WTC11 (cell line): Measurements from ENCODE around the gene ANXA5. TPM values are rescaled to one million over a fixed set of nuclear protein-coding genes. Genes with fewer than 3 reads are reported as not detected.

ENCODE experiments used
- ATAC-seq: fragments of 200-7000 bp; cut with Tn5 transposase; 2 replicates; pipeline ENCODE4 v1.10.0; 2021; ENCODE audit warnings: mild to moderate bottlenecking, moderate library complexity
- CTCF ChIA-PET: fragments of 300-600 bp; sonication (Branson Sonifier 250); formaldehyde crosslinking; loops from one replicate; lab custom pipeline; 2021; ENCODE audit warnings: antibody characterized with exemption; lab: Charles Lee
- POLR2A ChIA-PET: fragments of 350-600 bp; sonication (Branson Sonifier 250); formaldehyde crosslinking; loops from one replicate; lab custom pipeline; 2021; ENCODE audit warnings: antibody characterized with exemption; lab: Charles Lee
- DNase-seq: peaks from one replicate; pipeline ENCODE4 v3.0.0; 2021; ENCODE audit warnings: low spot score
- H3K27ac Mint-ChIP-seq: 2 replicates; pipeline ENCODE4 v1.8.0; 2021; ENCODE audit warnings: mixed read lengths
- H3K27me3 Mint-ChIP-seq: 2 replicates; pipeline ENCODE4 v1.8.0; 2021; ENCODE audit warnings: low read depth, mild to moderate bottlenecking, moderate library complexity, mixed read lengths
- H3K36me3 Mint-ChIP-seq: 2 replicates; pipeline ENCODE4 v1.8.0; 2021; ENCODE audit warnings: mixed read lengths
- H3K4me1 Mint-ChIP-seq: 2 replicates; pipeline ENCODE4 v1.8.0; 2022; ENCODE audit warnings: mixed read lengths
- H3K4me3 Mint-ChIP-seq: 2 replicates; pipeline ENCODE4 v1.8.0; 2021; ENCODE audit warnings: mild to moderate bottlenecking, moderate library complexity, mixed read lengths
- H3K9me3 Mint-ChIP-seq: 2 replicates; pipeline ENCODE4 v1.8.0; 2021; ENCODE audit warnings: mixed read lengths
- ATF1 ChIP-seq: sonication (generic); formaldehyde crosslinking; IDR thresholded peaks from 2 replicates; pipeline ENCODE4 v1.8.1; 2023; ENCODE audit warnings: mild to moderate bottlenecking, moderate library complexity, missing genetic modification reagents
- ATF2 ChIP-seq: sonication (generic); formaldehyde crosslinking; IDR thresholded peaks from 2 replicates; pipeline ENCODE4 v1.8.1; 2022; ENCODE audit warnings: low read depth, missing genetic modification reagents, borderline replicate concordance
- ATF6 ChIP-seq: sonication (generic); formaldehyde crosslinking; IDR thresholded peaks from 2 replicates; pipeline ENCODE4 v1.8.1; 2023; ENCODE audit warnings: mild to moderate bottlenecking, missing genetic modification reagents
- CBFB ChIP-seq: sonication (generic); formaldehyde crosslinking; IDR thresholded peaks from 2 replicates; pipeline ENCODE4 v1.8.1; 2022; ENCODE audit warnings: mild to moderate bottlenecking, low read depth, missing genetic modification reagents
- CREB1 ChIP-seq: sonication (generic); formaldehyde crosslinking; IDR thresholded peaks from 2 replicates; pipeline ENCODE4 v1.8.0; 2023; ENCODE audit warnings: mild to moderate bottlenecking, missing genetic modification reagents
- E2F1 ChIP-seq: sonication (generic); formaldehyde crosslinking; IDR thresholded peaks from 2 replicates; pipeline ENCODE4 v1.8.0; 2022; ENCODE audit warnings: mild to moderate bottlenecking, missing genetic modification reagents
- GRHL2 ChIP-seq: fragments of 250-450 bp; sonication (Bioruptor Pico); IDR thresholded peaks from 2 replicates; pipeline ENCODE4 v1.8.0; 2022; ENCODE audit warnings: mild to moderate bottlenecking, moderate library complexity; ENCODE audit not compliant: insufficient replicate concordance, severe bottlenecking
- HMGXB4 ChIP-seq: sonication (generic); formaldehyde crosslinking; IDR thresholded peaks from 2 replicates; pipeline ENCODE4 v1.8.1; 2023; ENCODE audit warnings: mild to moderate bottlenecking, moderate library complexity, missing genetic modification reagents
- MLX ChIP-seq: sonication (generic); formaldehyde crosslinking; IDR thresholded peaks from 2 replicates; pipeline ENCODE4 v1.8.1; 2023; ENCODE audit warnings: mild to moderate bottlenecking, missing genetic modification reagents, moderate library complexity
- NFE2L1 ChIP-seq: sonication (generic); formaldehyde crosslinking; IDR thresholded peaks from 2 replicates; pipeline ENCODE4 v1.8.1; 2023; ENCODE audit warnings: missing genetic modification reagents
- NR2C2 ChIP-seq: sonication (generic); formaldehyde crosslinking; IDR thresholded peaks from 2 replicates; pipeline ENCODE4 v1.8.0; 2022; ENCODE audit warnings: mild to moderate bottlenecking, missing genetic modification reagents
- PREB ChIP-seq: sonication (generic); formaldehyde crosslinking; IDR thresholded peaks from 2 replicates; pipeline ENCODE4 v1.8.1; 2022; ENCODE audit warnings: mild to moderate bottlenecking, missing genetic modification reagents, moderate library complexity, borderline replicate concordance
- SMAD4 ChIP-seq: sonication (generic); formaldehyde crosslinking; IDR thresholded peaks from 2 replicates; pipeline ENCODE4 v1.8.0; 2022; ENCODE audit warnings: mild to moderate bottlenecking, missing genetic modification reagents
- TCF7 ChIP-seq: sonication (generic); formaldehyde crosslinking; IDR thresholded peaks from 2 replicates; pipeline ENCODE4 v1.8.0; 2022; ENCODE audit warnings: mild to moderate bottlenecking, low read depth, missing genetic modification reagents, moderate library complexity
- TP53 ChIP-seq: sonication (generic); formaldehyde crosslinking; IDR thresholded peaks from 2 replicates; pipeline ENCODE4 v1.8.1; 2023; ENCODE audit warnings: mild to moderate bottlenecking, missing genetic modification reagents
- USF1 ChIP-seq: sonication (generic); formaldehyde crosslinking; IDR thresholded peaks from 2 replicates; pipeline ENCODE4 v1.8.0; 2022; ENCODE audit warnings: mild to moderate bottlenecking, missing genetic modification reagents
- USF2 ChIP-seq: sonication (generic); formaldehyde crosslinking; IDR thresholded peaks from 2 replicates; pipeline ENCODE4 v1.8.1; 2023; ENCODE audit warnings: mild to moderate bottlenecking, missing genetic modification reagents, moderate library complexity
- ZNF121 ChIP-seq: sonication (generic); formaldehyde crosslinking; IDR thresholded peaks from 2 replicates; pipeline ENCODE4 v1.8.0; 2023; ENCODE audit warnings: missing genetic modification reagents
- ZNF416 ChIP-seq: fragments of 250-450 bp; sonication (Bioruptor Pico); IDR thresholded peaks from 2 replicates; pipeline ENCODE4 v1.9.0; 2021; ENCODE audit warnings: mild to moderate bottlenecking, inconsistent platforms
- ZNF425 ChIP-seq: fragments of 250-450 bp; sonication (Bioruptor Pico); conservative IDR thresholded peaks from 2 replicates; pipeline ENCODE4 v1.9.0; 2021; ENCODE audit warnings: mild to moderate bottlenecking
- total RNA-seq: library from RNA; stranded (reverse); gene quantifications from 3 replicates; pipeline ENCODE4 v1.2.3, GENCODE V29; 2021

The ANXA5 gene
- total RNA-seq, 1 experiment from 2014 or later = 186 TPM

GRCh38 chr4:121697564-121697963 is 784 bp upstream of the ANXA5 start (continued):
- TF ChIP-seq CREB1 (CRISPR knock-in tag) (no peak), TP53 (CRISPR knock-in tag) (no peak), SMAD4 (CRISPR knock-in tag) (no peak), ZNF425 (CRISPR knock-in tag) (no peak)

GRCh38 chr4:121696170-121696580 is 605 bp downstream of the ANXA5 start:
- Mint-ChIP-seq H3K4me1 (peaks cover 32% of the 10 kb centered on the region), H3K27ac (peak overlapping the region; percentile 89), H3K9me3 (no peaks in the 10 kb centered on the region), H3K36me3 (peaks cover 9% of the 10 kb centered on the region; the same call in 1 of the 2 replicates), H3K4me3 (peak overlapping the region; percentile 94), H3K27me3 (peaks cover 9% of the 10 kb centered on the region; the same call in 1 of the 2 replicates)
- POLR2A ChIA-PET = interaction anchor here (1.1 to 2.0 kb wide), 5 partner anchors 13 to 174 kb away, joined by 3 to 9 read pairs (median 4); partner anchors contain the start of genes BBS7 and SMIM43
- TF ChIP-seq ZNF416 (CRISPR knock-in tag) = no peak
- no peak for TF ChIP-seq ATF6 (CRISPR knock-in tag)
- TF ChIP-seq USF1 = peak; percentile 34; the same call in 1 of the 2 replicates
- TF ChIP-seq USF2 (CRISPR knock-in tag) = peak; percentile 47; the same call in 1 of the 2 replicates
- CTCF ChIA-PET = interaction anchor here (0.8 to 2.4 kb wide), 7 partner anchors 9 to 41 kb away, joined by 3 to 19 read pairs (median 4); no protein-coding TSS in a partner anchor
- ATAC-seq (no peak), DNase-seq (no peak)

- DNase-seq = no peak
- ATAC-seq = no peak
- Mint-ChIP-seq H3K4me1 (peaks cover 32% of the 10 kb centered on the region), H3K27ac (no peak overlapping the region), H3K9me3 (no peaks in the 10 kb centered on the region), H3K27me3 (peaks cover 9% of the 10 kb centered on the region; the same call in 1 of the 2 replicates), H3K36me3 (peaks cover 9% of the 10 kb centered on the region; the same call in 1 of the 2 replicates), H3K4me3 (no peak overlapping the region)
- ChIA-PET POLR2A (interaction anchor here (1.3 kb wide), 1 partner anchor 107 kb away, joined by 3 read pairs; the partner anchor contains the start of gene EXOSC9), CTCF (interaction anchor here (1.4 kb wide), 1 partner anchor 386 kb away, joined by 3 read pairs; no protein-coding TSS in a partner anchor)
- no peak for TF ChIP-seq NR2C2 (CRISPR knock-in tag)
- TF ChIP-seq HMGXB4 = no peak
- no peak for TF ChIP-seq ATF1 (CRISPR knock-in tag)
- no peak for TF ChIP-seq MLX
- TF ChIP-seq CBFB (CRISPR knock-in tag) = no peak
- TF ChIP-seq E2F1 (CRISPR knock-in tag) = no peak
- TF ChIP-seq GRHL2 (CRISPR knock-in tag) = no peak
- TF ChIP-seq PREB (CRISPR knock-in tag) = no peak
- TF ChIP-seq ZNF121 (CRISPR knock-in tag) = no peak
- TF ChIP-seq NFE2L1 = no peak
- no peak for TF ChIP-seq TCF7 (CRISPR knock-in tag)
- no peak for TF ChIP-seq ATF2 (CRISPR knock-in tag)
Measured at GRCh38 chr4:121693886-121694285, 2.9 kb downstream of the ANXA5 start.
